WTC11 (cell line): ENCODE measurements around the gene KDM2A. TPM values are rescaled to one million over a fixed set of nuclear protein-coding genes. Genes with fewer than 3 reads are reported as not detected.
A peak's percentile ranks its signal among the peaks of the same experiment; 100 is the strongest.

Experiments used
- ARID4B ChIP-seq: sonication (generic); formaldehyde crosslinking; IDR thresholded peaks from 2 replicates; pipeline ENCODE4 v1.8.0; 2023; ENCODE audit warnings: missing genetic modification reagents, mild to moderate bottlenecking, borderline replicate concordance
- ATF1 ChIP-seq: sonication (generic); formaldehyde crosslinking; IDR thresholded peaks from 2 replicates; pipeline ENCODE4 v1.8.1; 2023; ENCODE audit warnings: mild to moderate bottlenecking, moderate library complexity, missing genetic modification reagents
- E2F1 ChIP-seq: sonication (generic); formaldehyde crosslinking; IDR thresholded peaks from 2 replicates; pipeline ENCODE4 v1.8.0; 2022; ENCODE audit warnings: mild to moderate bottlenecking, missing genetic modification reagents
- EMX1 ChIP-seq: fragments of 250-450 bp; sonication (Bioruptor Pico); IDR thresholded peaks from 2 replicates; pipeline ENCODE4 v1.8.0; 2021; ENCODE audit warnings: mild to moderate bottlenecking
- ESRRA ChIP-seq: sonication (generic); formaldehyde crosslinking; IDR thresholded peaks from 2 replicates; pipeline ENCODE4 v1.8.1; 2022; ENCODE audit warnings: mild to moderate bottlenecking, missing genetic modification reagents, borderline replicate concordance
- GRHL2 ChIP-seq: fragments of 250-450 bp; sonication (Bioruptor Pico); IDR thresholded peaks from 2 replicates; pipeline ENCODE4 v1.8.0; 2022; ENCODE audit warnings: mild to moderate bottlenecking, moderate library complexity; ENCODE audit not compliant: insufficient replicate concordance, severe bottlenecking
- KAT7 ChIP-seq: sonication (generic); formaldehyde crosslinking; IDR thresholded peaks from 2 replicates; pipeline ENCODE4 v1.8.1; 2023; ENCODE audit warnings: missing genetic modification reagents, mild to moderate bottlenecking, borderline replicate concordance
- MLX ChIP-seq: sonication (generic); formaldehyde crosslinking; IDR thresholded peaks from 2 replicates; pipeline ENCODE4 v1.8.1; 2023; ENCODE audit warnings: mild to moderate bottlenecking, missing genetic modification reagents, moderate library complexity
- NFYB ChIP-seq: sonication (generic); formaldehyde crosslinking; conservative IDR thresholded peaks from 2 replicates; pipeline ENCODE4 v1.8.0; 2022; ENCODE audit warnings: low read depth, missing genetic modification reagents
- SOX15 ChIP-seq: fragments of 250-450 bp; sonication (Bioruptor Pico); IDR thresholded peaks from 2 replicates; pipeline ENCODE4 v1.9.0; 2021; ENCODE audit warnings: mild to moderate bottlenecking
- TCF7 ChIP-seq: sonication (generic); formaldehyde crosslinking; IDR thresholded peaks from 2 replicates; pipeline ENCODE4 v1.8.0; 2022; ENCODE audit warnings: mild to moderate bottlenecking, low read depth, missing genetic modification reagents, moderate library complexity
- TEAD1 ChIP-seq: sonication (generic); formaldehyde crosslinking; IDR thresholded peaks from 2 replicates; pipeline ENCODE4 v1.8.0; 2022; ENCODE audit warnings: mild to moderate bottlenecking, missing genetic modification reagents
- ZNF317 ChIP-seq: sonication (generic); formaldehyde crosslinking; IDR thresholded peaks from 2 replicates; pipeline ENCODE4 v1.8.1; 2023; ENCODE audit warnings: low read depth, mild to moderate bottlenecking, moderate library complexity, missing genetic modification reagents, borderline replicate concordance
- ZNF396 ChIP-seq: fragments of 250-450 bp; sonication (Bioruptor Pico); IDR thresholded peaks from 2 replicates; pipeline ENCODE4 v1.8.0; 2021; ENCODE audit warnings: mild to moderate bottlenecking, moderate library complexity, borderline replicate concordance
- ZNF423 ChIP-seq: fragments of 250-450 bp; sonication (Bioruptor Pico); IDR thresholded peaks from 2 replicates; pipeline ENCODE4 v2.1.2; 2022; ENCODE audit warnings: mild to moderate bottlenecking, moderate library complexity
- ZNF512 ChIP-seq: sonication (generic); formaldehyde crosslinking; IDR thresholded peaks from 2 replicates; pipeline ENCODE4 v1.8.1; 2022; ENCODE audit warnings: missing genetic modification reagents, borderline replicate concordance
- ZNF671 ChIP-seq: fragments of 250-450 bp; sonication (Bioruptor Pico); IDR thresholded peaks from 2 replicates; pipeline ENCODE4 v1.8.0; 2021; ENCODE audit warnings: mild to moderate bottlenecking
- total RNA-seq: library from RNA; stranded (reverse); gene quantifications from 3 replicates; pipeline ENCODE4 v1.2.3, GENCODE V29; 2021
- TF ChIP-seq, protein P1 (sequence below): fragments of 250-450 bp; sonication (Bioruptor Pico); IDR thresholded peaks from 2 replicates; pipeline ENCODE4 v1.9.0; 2021; ENCODE audit warnings: mild to moderate bottlenecking, borderline replicate concordance
- TF ChIP-seq, protein P2 (sequence below): fragments of 250-450 bp; sonication (Bioruptor Pico); IDR thresholded peaks from 2 replicates; pipeline ENCODE4 v2.1.2; 2022; ENCODE audit warnings: mild to moderate bottlenecking, moderate library complexity
- TF ChIP-seq, protein P3 (sequence below): sonication (generic); formaldehyde crosslinking; IDR thresholded peaks from 2 replicates; pipeline ENCODE4 v1.8.1; 2023; ENCODE audit warnings: mild to moderate bottlenecking, moderate library complexity, missing genetic modification reagents

Gene KDM2A
- total RNA-seq, 1 experiment from 2014 or later = 58.0 TPM

DNA sequence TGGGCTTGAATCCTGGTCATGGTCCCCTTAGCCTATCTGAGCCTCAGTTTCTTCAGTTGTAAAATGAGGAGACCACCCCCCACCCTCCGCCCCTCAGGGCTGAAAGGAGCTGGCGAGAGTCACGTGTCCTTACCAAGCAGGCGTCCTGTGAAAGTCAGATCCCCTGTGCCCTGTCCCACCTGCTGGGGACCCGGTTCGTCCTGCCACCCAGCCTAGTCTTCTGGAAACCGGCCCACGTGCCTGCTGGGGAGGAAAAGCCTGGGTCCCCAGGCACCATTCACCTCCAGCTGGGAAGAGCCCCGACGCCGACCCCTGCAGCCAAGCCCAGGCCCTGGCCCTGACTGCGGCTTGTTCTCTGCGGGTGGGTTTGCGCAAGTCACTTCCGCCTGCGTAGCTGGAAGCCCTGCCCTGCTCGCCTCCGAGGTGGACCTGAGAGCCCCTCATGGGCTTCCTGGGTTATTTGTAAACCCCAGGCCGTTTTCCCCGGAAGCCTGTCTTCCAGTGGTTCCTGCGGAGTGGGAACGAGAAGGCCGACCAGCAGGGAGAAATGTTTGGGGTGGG lies 183.6 kb downstream of the KDM2A start (continued):
- TF ChIP-seq, protein P1, sequence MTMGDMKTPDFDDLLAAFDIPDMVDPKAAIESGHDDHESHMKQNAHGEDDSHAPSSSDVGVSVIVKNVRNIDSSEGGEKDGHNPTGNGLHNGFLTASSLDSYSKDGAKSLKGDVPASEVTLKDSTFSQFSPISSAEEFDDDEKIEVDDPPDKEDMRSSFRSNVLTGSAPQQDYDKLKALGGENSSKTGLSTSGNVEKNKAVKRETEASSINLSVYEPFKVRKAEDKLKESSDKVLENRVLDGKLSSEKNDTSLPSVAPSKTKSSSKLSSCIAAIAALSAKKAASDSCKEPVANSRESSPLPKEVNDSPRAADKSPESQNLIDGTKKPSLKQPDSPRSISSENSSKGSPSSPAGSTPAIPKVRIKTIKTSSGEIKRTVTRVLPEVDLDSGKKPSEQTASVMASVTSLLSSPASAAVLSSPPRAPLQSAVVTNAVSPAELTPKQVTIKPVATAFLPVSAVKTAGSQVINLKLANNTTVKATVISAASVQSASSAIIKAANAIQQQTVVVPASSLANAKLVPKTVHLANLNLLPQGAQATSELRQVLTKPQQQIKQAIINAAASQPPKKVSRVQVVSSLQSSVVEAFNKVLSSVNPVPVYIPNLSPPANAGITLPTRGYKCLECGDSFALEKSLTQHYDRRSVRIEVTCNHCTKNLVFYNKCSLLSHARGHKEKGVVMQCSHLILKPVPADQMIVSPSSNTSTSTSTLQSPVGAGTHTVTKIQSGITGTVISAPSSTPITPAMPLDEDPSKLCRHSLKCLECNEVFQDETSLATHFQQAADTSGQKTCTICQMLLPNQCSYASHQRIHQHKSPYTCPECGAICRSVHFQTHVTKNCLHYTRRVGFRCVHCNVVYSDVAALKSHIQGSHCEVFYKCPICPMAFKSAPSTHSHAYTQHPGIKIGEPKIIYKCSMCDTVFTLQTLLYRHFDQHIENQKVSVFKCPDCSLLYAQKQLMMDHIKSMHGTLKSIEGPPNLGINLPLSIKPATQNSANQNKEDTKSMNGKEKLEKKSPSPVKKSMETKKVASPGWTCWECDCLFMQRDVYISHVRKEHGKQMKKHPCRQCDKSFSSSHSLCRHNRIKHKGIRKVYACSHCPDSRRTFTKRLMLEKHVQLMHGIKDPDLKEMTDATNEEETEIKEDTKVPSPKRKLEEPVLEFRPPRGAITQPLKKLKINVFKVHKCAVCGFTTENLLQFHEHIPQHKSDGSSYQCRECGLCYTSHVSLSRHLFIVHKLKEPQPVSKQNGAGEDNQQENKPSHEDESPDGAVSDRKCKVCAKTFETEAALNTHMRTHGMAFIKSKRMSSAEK (CRISPR knock-in tag) = no peak
- TF ChIP-seq ARID4B (CRISPR knock-in tag) (no peak), KAT7 (CRISPR knock-in tag) (0 out of 2 replicates have a peak, but pooled peaks have one; percentile 34), ATF1 (CRISPR knock-in tag) (no peak), ZNF512 (CRISPR knock-in tag) (no peak), GRHL2 (CRISPR knock-in tag) (no peak), ESRRA (CRISPR knock-in tag) (no peak), ZNF317 (no peak), ZNF423 (peak; percentile 60), ZNF396 (CRISPR knock-in tag) (no peak), NFYB (CRISPR knock-in tag) (no peak), MLX (CRISPR knock-in tag) (no peak), TEAD1 (CRISPR knock-in tag) (no peak), E2F1 (peak; percentile 80; the same call in 1 of the 2 replicates), TCF7 (CRISPR knock-in tag) (no peak), ZNF671 (CRISPR knock-in tag) (no peak), SOX15 (CRISPR knock-in tag) (no peak), EMX1 (CRISPR knock-in tag) (0 out of 2 replicates have a peak, but pooled peaks have one; percentile 44)
- TF ChIP-seq, protein P2, sequence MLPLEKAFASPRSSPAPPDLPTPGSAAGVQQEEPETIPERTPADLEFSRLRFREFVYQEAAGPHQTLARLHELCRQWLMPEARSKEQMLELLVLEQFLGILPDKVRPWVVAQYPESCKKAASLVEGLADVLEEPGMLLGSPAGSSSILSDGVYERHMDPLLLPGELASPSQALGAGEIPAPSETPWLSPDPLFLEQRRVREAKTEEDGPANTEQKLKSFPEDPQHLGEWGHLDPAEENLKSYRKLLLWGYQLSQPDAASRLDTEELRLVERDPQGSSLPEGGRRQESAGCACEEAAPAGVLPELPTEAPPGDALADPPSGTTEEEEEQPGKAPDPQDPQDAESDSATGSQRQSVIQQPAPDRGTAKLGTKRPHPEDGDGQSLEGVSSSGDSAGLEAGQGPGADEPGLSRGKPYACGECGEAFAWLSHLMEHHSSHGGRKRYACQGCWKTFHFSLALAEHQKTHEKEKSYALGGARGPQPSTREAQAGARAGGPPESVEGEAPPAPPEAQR = no peak
- TF ChIP-seq, protein P3, sequence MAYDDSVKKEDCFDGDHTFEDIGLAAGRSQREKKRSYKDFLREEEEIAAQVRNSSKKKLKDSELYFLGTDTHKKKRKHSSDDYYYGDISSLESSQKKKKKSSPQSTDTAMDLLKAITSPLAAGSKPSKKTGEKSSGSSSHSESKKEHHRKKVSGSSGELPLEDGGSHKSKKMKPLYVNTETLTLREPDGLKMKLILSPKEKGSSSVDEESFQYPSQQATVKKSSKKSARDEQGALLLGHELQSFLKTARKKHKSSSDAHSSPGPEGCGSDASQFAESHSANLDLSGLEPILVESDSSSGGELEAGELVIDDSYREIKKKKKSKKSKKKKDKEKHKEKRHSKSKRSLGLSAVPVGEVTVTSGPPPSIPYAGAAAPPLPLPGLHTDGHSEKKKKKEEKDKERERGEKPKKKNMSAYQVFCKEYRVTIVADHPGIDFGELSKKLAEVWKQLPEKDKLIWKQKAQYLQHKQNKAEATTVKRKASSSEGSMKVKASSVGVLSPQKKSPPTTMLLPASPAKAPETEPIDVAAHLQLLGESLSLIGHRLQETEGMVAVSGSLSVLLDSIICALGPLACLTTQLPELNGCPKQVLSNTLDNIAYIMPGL (CRISPR knock-in tag) = peak; percentile 34; the same call in 1 of the 2 replicates
